Panc1 (cell line): Measurements from ENCODE around the gene UBE2N.

Experiments used
- CTCF ChIP-seq: fragments of 450-650 bp; IDR thresholded peaks from 2 replicates; pipeline ENCODE4 v1.5.1; 2017; ENCODE audit warnings: mild to moderate bottlenecking
- POLR2AphosphoS5 ChIP-seq: IDR thresholded peaks from 2 replicates; pipeline ENCODE4 v1.6.1; 2012; ENCODE audit warnings: mild to moderate bottlenecking, low read depth, low read length, moderate library complexity
- REST ChIP-seq, 2 experiments: IDR thresholded peaks; 2 replicates each; pipeline ENCODE4 v1.6.1; 2011 to 2012; ENCODE audit warnings: low read depth in 2 of 2, control low read depth in 1 of 2, low read length in 1 of 2, mild to moderate bottlenecking in 1 of 2, moderate library complexity in 1 of 2; ENCODE audit not compliant: insufficient read depth in 1 of 2
- SIN3A ChIP-seq: IDR thresholded peaks from 2 replicates; pipeline ENCODE4 v1.6.1; 2012; ENCODE audit warnings: low read depth, mild to moderate bottlenecking, low read length, moderate library complexity, borderline replicate concordance; ENCODE audit not compliant: insufficient read depth
- TCF7L2 ChIP-seq: IDR thresholded peaks from 2 replicates; pipeline ENCODE4 v1.6.1; 2011; ENCODE audit warnings: mild to moderate bottlenecking, low read depth, low read length, inconsistent platforms

- no peak for TF ChIP-seq TCF7L2
- TF ChIP-seq CTCF, result no peak
- no peak for TF ChIP-seq REST (IDR thresholded peaks at IDR 0.05; ENCODE audit: insufficient read depth in 1 of 2, low read depth in 2 of 2, low read length in 1 of 2)
- no peak for TF ChIP-seq SIN3A
- TF ChIP-seq POLR2AphosphoS5, result no peak
These were observed 73.0 kb downstream of the UBE2N start for GRCh38 chr12:93368766-93369165.
